Neutrophil (primary cell): ENCODE results near the gene ADIG.

Source experiments
- H3K27ac ChIP-seq: fragments of 200-600 bp; sonication (generic); 2 replicates; pipeline ENCODE4 v1.5.1; 2016; ENCODE audit warnings: mild to moderate bottlenecking, moderate library complexity
- H3K27me3 ChIP-seq: fragments of 200-600 bp; sonication (generic); 2 replicates; pipeline ENCODE4 v1.6.0; 2016; ENCODE audit warnings: mild to moderate bottlenecking
- H3K36me3 ChIP-seq: fragments of 200-600 bp; sonication (generic); 2 replicates; pipeline ENCODE4 v1.5.1; 2017
- H3K4me1 ChIP-seq, 2 experiments: fragments of 200-600 bp in 1 of 2; sonication (generic) in 1 of 2; 1 replicate in 1 of 2; 2 replicates in 1 of 2; pipeline versions ENCODE4 v1.5.1 to v1.6.1; 2013 to 2016; ENCODE audit warnings: low read depth in 1 of 2, low read length in 1 of 2, mild to moderate bottlenecking in 1 of 2, moderate library complexity in 1 of 2; ENCODE audit not compliant: control insufficient read depth in 1 of 2, insufficient read depth in 1 of 2
- H3K4me3 ChIP-seq, 2 experiments: fragments of 200-600 bp in 1 of 2; sonication (generic) in 1 of 2; 1 replicate in 1 of 2; 2 replicates in 1 of 2; pipeline ENCODE4 v1.5.1; 2013 to 2016; ENCODE audit warnings: low read depth in 1 of 2, low read length in 1 of 2, mild to moderate bottlenecking in 1 of 2, moderate library complexity in 1 of 2
- H3K9me3 ChIP-seq: fragments of 200-600 bp; sonication (generic); 2 replicates; pipeline ENCODE4 v1.5.1; 2016
- TF ChIP-seq, protein P1 (sequence below): fragments of 200-600 bp; sonication (generic); IDR thresholded peaks from 2 replicates; pipeline ENCODE4 v1.5.1; 2016; ENCODE audit warnings: antibody characterized with exemption

ADIG gene

GRCh38 chr20:38584099-38584763 is 3.2 kb downstream of the ADIG start:
- Histone ChIP-seq H3K4me1 (no peaks in the 10 kb centered on the region), H3K9me3 (no peaks in the 10 kb centered on the region), H3K4me3 (no peak overlapping the region), H3K27ac (no peak overlapping the region), H3K27me3 (peaks cover 35% of the 10 kb centered on the region), H3K36me3 (no peaks in the 10 kb centered on the region)
- TF ChIP-seq, protein P1, sequence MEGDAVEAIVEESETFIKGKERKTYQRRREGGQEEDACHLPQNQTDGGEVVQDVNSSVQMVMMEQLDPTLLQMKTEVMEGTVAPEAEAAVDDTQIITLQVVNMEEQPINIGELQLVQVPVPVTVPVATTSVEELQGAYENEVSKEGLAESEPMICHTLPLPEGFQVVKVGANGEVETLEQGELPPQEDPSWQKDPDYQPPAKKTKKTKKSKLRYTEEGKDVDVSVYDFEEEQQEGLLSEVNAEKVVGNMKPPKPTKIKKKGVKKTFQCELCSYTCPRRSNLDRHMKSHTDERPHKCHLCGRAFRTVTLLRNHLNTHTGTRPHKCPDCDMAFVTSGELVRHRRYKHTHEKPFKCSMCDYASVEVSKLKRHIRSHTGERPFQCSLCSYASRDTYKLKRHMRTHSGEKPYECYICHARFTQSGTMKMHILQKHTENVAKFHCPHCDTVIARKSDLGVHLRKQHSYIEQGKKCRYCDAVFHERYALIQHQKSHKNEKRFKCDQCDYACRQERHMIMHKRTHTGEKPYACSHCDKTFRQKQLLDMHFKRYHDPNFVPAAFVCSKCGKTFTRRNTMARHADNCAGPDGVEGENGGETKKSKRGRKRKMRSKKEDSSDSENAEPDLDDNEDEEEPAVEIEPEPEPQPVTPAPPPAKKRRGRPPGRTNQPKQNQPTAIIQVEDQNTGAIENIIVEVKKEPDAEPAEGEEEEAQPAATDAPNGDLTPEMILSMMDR = no peak

GRCh38 chr20:38585404-38586180 is 4.6 kb downstream of the ADIG start:
- Histone ChIP-seq H3K9me3 (no peaks in the 10 kb centered on the region), H3K36me3 (no peaks in the 10 kb centered on the region), H3K27me3 (peaks cover 35% of the 10 kb centered on the region), H3K27ac (no peak overlapping the region), H3K4me1 (no peaks in the 10 kb centered on the region), H3K4me3 (no peak overlapping the region)
- TF ChIP-seq, protein P1 = no peak

GRCh38 chr20:38586181-38586525 is 5.2 kb downstream of the ADIG start:
- Histone ChIP-seq H3K27me3 (peaks cover 30% of the 10 kb centered on the region), H3K36me3 (no peaks in the 10 kb centered on the region), H3K27ac (no peak overlapping the region), H3K4me1 (no peaks in the 10 kb centered on the region), H3K4me3 (no peak overlapping the region), H3K9me3 (no peaks in the 10 kb centered on the region)
- TF ChIP-seq, protein P1 = no peak

GRCh38 chr20:38588303-38588702 is 7.3 kb downstream of the ADIG start:
- Histone ChIP-seq H3K4me1 (no peaks in the 10 kb centered on the region), H3K4me3 (no peak overlapping the region), H3K36me3 (no peaks in the 10 kb centered on the region), H3K27me3 (peaks cover 16% of the 10 kb centered on the region), H3K27ac (no peak overlapping the region), H3K9me3 (no peaks in the 10 kb centered on the region)
- TF ChIP-seq, protein P1 = no peak

DNA sequence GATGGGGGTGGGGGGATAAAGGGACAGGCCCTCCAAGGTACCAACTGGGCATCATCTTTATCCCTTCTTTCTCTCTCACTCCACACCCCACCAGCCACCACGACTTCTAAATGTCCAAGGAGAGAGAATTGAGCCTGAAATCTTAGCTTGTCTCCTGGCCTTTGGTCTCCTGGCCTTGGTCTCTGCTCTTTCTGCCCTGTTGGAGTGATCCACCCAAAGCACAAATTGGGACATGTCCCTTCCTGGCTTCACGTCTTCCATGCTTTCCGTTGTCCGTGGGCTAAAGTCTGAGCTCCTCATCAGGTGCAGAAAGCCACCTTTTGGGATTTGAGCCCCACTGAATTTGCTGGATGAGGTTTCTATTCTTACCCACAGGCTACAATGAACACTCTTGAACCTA is 8.4 kb downstream of the ADIG start:
- Histone ChIP-seq H3K36me3 (no peaks in the 10 kb centered on the region), H3K4me1 (no peaks in the 10 kb centered on the region)
- TF ChIP-seq, protein P1 = no peak

More for the DNA sequence above, 8.4 kb downstream of the ADIG start:
- H3K4me3 ChIP-seq = no peak overlapping the region
- no peaks in the 10 kb centered on the region for H3K9me3 ChIP-seq
- H3K27me3 ChIP-seq = peaks cover 6% of the 10 kb centered on the region
- no peak overlapping the region for H3K27ac ChIP-seq
